HG03457 (cell line): ENCODE data around the gene UBE2K.
"Not testable (repeated sequence)": the region's sequence is repeated elsewhere in the genome, so short reads cannot be mapped to it uniquely, and the experiment has no call there.

Experiments
- ATAC-seq: cut with Tn5 transposase; IDR thresholded peaks from one replicate; pipeline ENCODE4 v1.9.1; 2021; ENCODE audit warnings: moderate number of reproducible peaks; ENCODE audit not compliant: unreplicated experiment

The UBE2K gene

DNA sequence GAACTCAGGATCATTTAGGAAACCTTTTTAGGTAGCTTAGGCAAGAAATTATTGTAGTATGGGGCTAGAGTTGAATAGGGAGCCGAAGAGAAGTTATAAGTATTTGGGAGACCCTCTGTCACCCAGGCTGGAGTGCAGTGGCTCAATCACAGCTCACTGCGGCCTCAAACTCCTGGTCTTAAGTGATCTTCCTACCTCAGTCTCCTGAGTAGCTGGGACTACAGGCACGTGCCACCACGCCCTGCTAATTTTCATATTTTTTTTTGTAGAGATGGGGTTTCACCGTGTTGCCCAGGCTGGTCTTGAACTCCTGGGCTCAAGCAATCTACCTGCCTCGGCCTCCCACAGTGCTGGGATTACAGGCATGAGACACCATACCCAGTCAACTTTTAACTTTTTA is 23.3 kb downstream of the UBE2K start:
- ATAC-seq = not testable (repeated sequence)

GRCh38 chr4:39721788-39722187 is 23.9 kb downstream of the UBE2K start:
- no peak for ATAC-seq

GRCh38 chr4:39729557-39729956 is 31.6 kb downstream of the UBE2K start:
- ATAC-seq = no peak

GRCh38 chr4:39730072-39730471 is 32.1 kb downstream of the UBE2K start:
- no peak for ATAC-seq

- ATAC-seq = no peak
Observed at GRCh38 chr4:39731908-39732307, 34.0 kb downstream of the UBE2K start.

DNA sequence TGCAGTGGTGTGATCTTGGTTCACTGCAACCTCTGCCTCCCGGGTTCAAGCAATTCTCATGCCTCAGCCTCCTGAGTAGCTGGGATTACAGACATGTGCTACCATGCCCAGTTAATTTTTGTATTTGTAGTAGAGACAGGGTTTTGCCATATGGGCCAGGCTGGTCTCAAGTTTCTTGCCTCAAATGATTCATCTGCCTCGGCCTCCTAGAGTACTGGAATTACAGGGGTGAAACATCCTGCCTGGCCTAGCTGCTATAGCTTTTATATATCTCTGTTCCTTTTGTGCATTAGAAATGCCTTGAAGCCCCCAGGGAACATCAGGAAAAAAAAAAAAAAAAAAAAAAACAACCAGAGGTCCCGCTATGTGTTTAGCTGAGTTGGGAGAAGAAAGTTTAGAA is 34.8 kb downstream of the UBE2K start:
- ATAC-seq = no peak

DNA sequence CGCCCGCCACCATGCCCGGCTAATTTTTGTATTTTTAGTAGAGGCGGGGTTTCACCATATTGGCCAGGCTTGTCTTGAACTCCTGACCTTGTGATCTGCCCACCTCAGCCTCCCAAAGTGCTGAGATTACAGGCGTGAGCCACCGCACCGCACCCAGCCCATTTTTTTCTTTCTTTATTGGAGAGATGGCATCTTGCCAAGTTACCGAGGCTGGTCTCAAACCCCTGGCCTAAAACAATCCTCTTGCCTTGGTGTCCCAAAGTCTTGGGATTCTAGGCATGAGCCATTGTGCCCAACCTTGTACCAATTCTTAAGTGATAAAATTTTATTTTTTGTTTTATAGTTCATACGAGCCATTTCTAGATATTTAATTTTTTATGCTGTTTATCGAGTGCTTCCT is 41.7 kb downstream of the UBE2K start:
- ATAC-seq = not testable (repeated sequence)

GRCh38 chr4:39741401-39741800 is 43.5 kb downstream of the UBE2K start:
- ATAC-seq = no peak

- ATAC-seq = no peak
Observed at GRCh38 chr4:39745920-39746319, 48.0 kb downstream of the UBE2K start.

- no peak for ATAC-seq
Observed at GRCh38 chr4:39750216-39750615, 52.3 kb downstream of the UBE2K start.

DNA sequence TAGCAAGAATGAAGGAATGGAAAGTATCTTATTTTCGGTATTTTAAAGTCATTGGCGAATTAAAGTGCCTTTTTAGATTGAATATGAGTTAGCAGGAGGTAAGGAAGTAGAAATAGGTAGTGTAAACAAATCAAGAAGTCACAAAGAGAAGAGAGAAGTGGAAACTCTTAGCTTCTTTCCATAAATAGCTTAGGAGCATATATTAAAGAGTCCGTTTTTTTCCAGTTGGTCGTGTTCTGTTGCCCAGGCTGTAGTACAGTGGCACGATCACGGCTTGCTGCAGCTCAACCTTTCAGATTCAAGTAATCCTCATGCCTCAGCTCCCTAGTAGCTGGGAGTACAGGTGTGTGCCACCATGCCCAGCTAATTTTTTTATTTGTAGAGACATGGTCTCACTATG is 56.4 kb downstream of the UBE2K start:
- ATAC-seq = no peak

DNA sequence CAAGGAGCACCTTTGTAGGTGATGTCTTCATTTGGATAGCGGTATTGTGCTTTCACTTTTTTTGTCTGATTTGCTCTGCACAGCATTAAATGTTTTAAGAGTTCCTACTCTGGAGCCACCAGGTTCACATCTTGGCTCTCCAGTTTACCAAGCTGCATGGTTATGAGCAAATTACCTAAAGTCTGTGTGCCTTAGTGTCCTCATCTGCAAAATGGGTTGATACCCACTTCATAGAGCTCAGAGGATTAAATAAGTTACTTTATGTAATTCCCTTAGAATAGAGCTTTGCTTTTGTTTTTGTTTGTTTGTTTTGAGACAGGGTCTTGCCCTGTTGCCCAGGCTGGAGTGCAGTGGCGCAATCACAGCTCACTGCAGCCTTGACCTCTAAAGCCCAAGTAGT is 58.2 kb downstream of the UBE2K start:
- no peak for ATAC-seq

DNA sequence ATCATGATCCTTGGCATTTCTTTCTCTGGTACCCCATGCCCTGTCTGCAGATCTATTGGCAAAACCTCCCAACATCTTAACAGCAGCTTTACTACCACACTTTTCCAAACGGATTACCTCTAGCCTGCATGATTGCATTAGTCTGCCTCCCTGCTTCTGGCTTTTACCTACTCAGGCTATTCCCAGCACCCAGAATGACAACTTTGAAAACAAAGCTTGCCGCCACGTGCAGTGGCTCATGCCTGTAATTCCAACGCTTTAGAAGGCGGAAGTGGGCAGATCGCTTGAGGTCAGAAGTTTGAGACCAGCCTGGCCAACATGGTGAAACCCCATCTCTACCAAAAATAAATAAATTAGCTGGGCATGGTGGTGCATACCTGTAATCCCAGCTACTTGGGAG is 60.2 kb downstream of the UBE2K start:
- no peak for ATAC-seq

DNA sequence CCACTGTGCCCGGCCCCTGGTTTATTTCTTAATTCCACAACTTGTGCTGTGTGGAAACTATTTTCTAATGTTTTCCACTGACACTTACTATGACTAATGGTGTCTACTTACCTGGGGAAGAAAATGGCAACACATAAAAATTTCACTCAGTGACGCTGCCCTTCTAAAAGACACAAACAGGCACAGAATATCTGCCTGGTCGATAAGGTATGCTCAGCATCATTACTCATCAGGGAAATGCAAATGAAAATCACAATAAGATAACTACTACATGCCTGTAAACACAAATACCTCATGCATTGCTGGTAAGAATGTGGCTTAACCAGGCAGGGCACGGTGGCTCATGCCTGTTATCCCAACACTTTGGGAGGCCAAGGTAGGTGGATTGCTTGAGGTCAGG is 61.6 kb downstream of the UBE2K start:
- ATAC-seq = no peak

DNA sequence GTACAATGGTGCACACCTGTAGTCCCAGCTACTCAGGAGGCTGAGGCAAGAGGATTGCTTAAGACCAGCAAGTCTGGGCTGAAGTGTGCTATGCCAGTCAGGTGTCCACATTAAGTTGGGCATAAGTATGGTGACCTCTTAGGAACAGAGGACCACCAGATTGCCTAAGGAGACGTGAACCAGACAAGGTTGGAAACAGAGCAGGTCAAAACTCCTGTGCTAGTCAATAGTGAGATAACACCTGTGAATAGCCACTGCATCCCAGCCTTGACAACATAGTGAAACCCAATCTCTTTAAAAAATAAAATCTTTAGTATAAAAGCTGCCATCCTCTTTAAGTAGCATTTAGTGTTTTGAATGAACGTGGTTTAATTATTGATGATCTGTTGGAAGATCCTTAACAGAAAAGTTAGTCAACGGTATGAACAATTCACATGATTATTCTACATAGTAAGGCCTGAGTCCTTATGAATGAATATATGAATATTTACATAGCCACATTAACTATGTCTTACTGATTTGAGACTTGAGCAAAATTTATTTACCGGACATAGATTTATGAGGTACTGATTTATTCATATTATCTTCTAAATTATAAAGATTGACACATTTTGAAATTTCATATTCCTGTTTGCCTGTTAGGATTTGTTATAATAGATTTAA is 63.2 kb downstream of the UBE2K start:
- no peak for ATAC-seq

DNA sequence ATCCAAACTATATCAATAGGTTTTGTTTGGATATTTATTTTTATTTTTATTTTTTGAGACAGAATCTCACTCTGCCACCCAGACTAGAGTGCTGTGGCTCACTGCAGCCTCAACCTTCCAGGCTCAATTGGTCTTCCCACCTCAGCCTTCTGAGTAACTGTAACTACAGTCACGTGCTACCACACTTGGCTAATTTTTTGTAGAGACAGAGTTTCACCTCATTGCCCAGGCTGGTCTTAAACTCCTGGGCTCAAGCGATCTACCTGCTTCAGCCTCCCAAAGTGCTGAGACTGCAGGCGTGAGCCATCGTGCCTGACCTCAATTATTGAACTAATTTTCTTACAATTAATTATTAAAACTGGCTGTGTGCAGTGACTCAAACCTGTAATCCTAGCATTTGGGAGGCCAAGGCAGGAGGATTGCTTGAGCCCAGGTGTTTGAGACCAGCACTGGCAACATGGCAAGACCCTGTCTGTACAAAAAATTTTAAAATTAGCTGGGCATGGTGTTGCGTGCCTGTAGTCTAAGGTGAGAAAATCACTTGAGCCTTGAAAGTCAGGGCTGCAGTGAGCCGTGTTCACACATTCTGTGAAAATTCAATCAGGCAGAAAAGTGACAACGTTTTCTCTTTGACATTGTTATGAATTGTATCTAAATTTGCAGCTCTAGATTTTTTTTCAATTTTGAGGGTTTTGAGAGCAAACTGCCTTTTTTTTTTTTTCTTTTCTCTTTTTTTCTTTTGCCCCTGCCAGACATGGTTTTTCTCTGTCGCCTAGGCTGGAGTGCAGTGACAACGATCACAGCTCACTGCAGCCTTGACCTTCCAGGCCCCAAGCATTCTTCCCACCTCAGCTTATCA is 66.0 kb downstream of the UBE2K start:
- no peak for ATAC-seq

DNA sequence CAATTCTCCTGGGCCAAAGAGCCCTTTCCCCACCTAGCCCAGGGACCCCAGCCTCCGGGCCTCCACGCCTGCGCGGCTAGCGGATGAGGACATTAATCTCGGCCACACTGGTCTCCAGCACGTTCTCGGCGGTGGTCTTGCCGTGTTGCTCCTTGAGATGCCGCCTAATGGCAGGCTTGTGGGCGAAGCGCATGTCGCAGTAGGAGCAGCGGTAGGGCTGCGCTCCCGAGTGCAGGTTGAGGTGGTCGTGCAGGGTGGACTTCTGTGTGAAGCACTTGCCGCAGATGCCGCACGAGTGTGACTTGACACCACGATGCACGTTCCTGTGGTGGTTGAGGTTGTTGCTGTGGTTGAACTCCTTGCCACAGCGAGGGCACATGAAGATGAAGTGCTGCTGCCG is 72.1 kb downstream of the UBE2K start:
- no peak for ATAC-seq

GRCh38 chr4:39770471-39770870 is 72.5 kb downstream of the UBE2K start:
- no peak for ATAC-seq

DNA sequence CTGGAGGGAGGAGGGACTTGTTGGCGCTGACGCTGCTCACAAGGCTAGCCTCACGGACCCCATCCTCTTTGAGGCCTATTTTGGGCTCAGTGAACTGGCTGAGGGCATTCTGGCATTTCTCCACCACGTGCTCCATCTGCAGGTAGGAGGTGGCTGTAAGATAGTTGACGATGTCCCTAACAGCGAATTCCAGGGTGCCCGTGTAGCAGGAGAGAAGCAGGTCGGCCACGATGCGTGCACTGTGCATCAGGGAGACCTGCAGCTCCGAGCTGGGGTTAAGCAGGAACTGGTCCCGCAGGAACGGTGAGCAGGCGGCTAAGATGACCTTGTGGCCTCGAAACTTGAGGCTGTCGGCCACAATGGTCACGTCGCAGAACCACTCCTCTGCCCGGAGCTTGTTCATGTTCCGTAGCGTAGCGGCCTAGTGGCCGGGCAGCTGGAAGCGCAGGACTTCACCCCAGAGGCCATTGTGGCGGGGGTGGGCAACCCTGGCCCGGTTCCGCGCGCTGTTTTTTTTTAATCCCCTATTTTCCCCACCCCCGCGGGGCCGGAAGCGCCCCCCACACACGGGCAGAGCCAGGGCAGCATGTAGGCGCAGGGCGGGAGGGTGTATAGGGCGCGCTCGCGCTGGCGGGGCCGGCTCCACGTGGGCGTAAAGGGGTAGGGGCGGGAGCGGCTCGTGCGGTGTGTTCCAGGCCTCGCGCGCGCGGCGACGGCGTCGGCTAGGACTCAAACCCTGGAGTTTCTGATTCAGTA is 73.2 kb downstream of the UBE2K start:
- ATAC-seq = no peak

DNA sequence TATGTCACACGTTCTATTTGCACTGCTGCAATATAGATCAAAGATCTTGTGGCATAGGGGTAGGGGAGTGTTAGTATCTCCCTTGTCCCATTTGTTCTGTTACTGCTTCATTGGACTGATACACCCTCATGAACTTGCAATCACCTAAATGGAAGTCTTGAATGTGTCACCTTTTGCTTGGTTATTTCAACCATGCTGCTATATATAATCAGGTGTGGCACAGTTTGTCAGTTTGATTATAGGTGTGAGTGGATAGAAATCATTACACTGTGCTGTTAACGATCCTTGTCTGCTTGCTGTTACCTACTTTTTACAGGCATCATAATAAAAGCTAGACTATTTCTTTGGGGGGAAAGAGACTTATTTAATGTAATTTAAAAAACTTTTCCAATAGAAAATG is 84.1 kb downstream of the UBE2K start:
- not testable (repeated sequence) for ATAC-seq

- ATAC-seq = no peak
Observed at GRCh38 chr4:39785083-39785482, 87.1 kb downstream of the UBE2K start.

- no peak for ATAC-seq
Observed at GRCh38 chr4:39786838-39787237, 88.9 kb downstream of the UBE2K start.
